IMR-90 (cell line): ENCODE measurements around the gene ANO8.

Experiments used
- BHLHE40 ChIP-seq: fragments of 150-350 bp; IDR thresholded peaks from 2 replicates; pipeline ENCODE4 v1.6.1; 2016; ENCODE audit warnings: mild to moderate bottlenecking, low read depth, low read length
- CEBPB ChIP-seq: IDR thresholded peaks from 2 replicates; pipeline ENCODE4 v1.6.1; 2012; ENCODE audit warnings: low read depth, low read length, improper control_type of control experiment
- MAFK ChIP-seq: IDR thresholded peaks from 2 replicates; pipeline ENCODE4 v1.6.1; 2012; ENCODE audit warnings: low read depth, low read length, improper control_type of control experiment
- MAZ ChIP-seq: IDR thresholded peaks from 2 replicates; pipeline ENCODE4 v1.6.1; 2012; ENCODE audit warnings: low read depth, mild to moderate bottlenecking, low read length, improper control_type of control experiment, moderate library complexity, borderline replicate concordance
- MXI1 ChIP-seq: IDR thresholded peaks from 2 replicates; pipeline ENCODE4 v1.6.1; 2012; ENCODE audit warnings: low read depth, mild to moderate bottlenecking, low read length, moderate library complexity, borderline replicate concordance
- POLR2A ChIP-seq: IDR thresholded peaks from 2 replicates; pipeline ENCODE4 v1.6.1; 2012; ENCODE audit warnings: mild to moderate bottlenecking, low read depth, low read length
- RAD21 ChIP-seq: IDR thresholded peaks from 2 replicates; pipeline ENCODE4 v1.6.1; 2012; ENCODE audit warnings: low read length, improper control_type of control experiment
- RCOR1 ChIP-seq: IDR thresholded peaks from 2 replicates; pipeline ENCODE4 v1.6.1; 2012; ENCODE audit warnings: mild to moderate bottlenecking, low read length, improper control_type of control experiment; ENCODE audit not compliant: insufficient replicate concordance
- RFX5 ChIP-seq: IDR thresholded peaks from 2 replicates; pipeline ENCODE4 v1.8.0; 2012; ENCODE audit warnings: low read depth, mild to moderate bottlenecking, low read length, moderate library complexity
- SMC3 ChIP-seq: fragments of 150-350 bp; IDR thresholded peaks from 2 replicates; pipeline ENCODE4 v1.6.1; 2016; ENCODE audit warnings: low read depth, mild to moderate bottlenecking, antibody characterized with exemption, low read length, moderate library complexity
- TF ChIP-seq, protein P1 (sequence below): conservative IDR thresholded peaks from 2 replicates; pipeline ENCODE4 v1.5.1; 2012; ENCODE audit warnings: mild to moderate bottlenecking, low read depth, low read length, improper control_type of control experiment
- TF ChIP-seq, protein P2 (sequence below): fragments of 150-350 bp; IDR thresholded peaks from 2 replicates; pipeline ENCODE4 v1.6.1; 2017; ENCODE audit warnings: mild to moderate bottlenecking, antibody characterized with exemption, low read length, low read depth

DNA sequence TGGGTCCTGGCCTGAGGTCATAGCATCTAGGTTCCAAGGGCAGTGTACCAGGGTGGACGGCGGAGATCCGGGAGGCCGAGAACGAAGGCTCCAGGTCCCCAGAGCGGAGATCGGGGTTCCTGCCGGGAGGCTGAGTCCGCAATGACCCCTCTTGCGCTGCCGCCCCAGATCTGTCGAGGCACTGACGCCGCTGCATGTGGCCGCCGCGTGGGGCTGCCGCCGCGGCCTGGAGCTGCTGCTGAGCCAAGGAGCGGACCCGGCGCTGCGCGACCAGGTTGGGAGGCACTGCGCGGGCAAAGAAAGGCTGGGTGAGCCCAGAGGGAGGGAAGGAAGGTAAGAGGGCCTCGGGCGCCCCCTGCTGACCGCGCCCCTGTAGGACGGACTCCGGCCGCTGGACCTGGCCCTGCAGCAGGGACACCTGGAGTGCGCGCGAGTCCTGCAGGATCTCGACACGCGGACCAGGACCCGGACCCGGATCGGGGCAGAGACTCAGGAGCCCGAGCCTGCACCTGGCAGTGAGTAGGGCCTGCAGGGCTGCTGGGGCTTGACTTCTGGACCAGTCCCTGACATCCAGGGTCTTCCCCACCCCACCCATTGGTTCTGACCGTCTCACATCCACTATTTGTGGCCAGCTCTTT lies 52.0 kb downstream of the ANO8 start:
- TF ChIP-seq, protein P1, sequence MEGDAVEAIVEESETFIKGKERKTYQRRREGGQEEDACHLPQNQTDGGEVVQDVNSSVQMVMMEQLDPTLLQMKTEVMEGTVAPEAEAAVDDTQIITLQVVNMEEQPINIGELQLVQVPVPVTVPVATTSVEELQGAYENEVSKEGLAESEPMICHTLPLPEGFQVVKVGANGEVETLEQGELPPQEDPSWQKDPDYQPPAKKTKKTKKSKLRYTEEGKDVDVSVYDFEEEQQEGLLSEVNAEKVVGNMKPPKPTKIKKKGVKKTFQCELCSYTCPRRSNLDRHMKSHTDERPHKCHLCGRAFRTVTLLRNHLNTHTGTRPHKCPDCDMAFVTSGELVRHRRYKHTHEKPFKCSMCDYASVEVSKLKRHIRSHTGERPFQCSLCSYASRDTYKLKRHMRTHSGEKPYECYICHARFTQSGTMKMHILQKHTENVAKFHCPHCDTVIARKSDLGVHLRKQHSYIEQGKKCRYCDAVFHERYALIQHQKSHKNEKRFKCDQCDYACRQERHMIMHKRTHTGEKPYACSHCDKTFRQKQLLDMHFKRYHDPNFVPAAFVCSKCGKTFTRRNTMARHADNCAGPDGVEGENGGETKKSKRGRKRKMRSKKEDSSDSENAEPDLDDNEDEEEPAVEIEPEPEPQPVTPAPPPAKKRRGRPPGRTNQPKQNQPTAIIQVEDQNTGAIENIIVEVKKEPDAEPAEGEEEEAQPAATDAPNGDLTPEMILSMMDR: peak; percentile 91
- TF ChIP-seq POLR2A (no peak), MAFK (no peak), RAD21 (peak; percentile 89), SMC3 (peak; percentile 70), RFX5 (no peak), BHLHE40 (no peak), MAZ (peak; percentile 66; the same call in 1 of the 2 replicates), CEBPB (no peak), RCOR1 (no peak), MXI1 (no peak)
- TF ChIP-seq, protein P2, sequence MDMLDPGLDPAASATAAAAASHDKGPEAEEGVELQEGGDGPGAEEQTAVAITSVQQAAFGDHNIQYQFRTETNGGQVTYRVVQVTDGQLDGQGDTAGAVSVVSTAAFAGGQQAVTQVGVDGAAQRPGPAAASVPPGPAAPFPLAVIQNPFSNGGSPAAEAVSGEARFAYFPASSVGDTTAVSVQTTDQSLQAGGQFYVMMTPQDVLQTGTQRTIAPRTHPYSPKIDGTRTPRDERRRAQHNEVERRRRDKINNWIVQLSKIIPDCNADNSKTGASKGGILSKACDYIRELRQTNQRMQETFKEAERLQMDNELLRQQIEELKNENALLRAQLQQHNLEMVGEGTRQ: no peak
